Fibroblast of mammary gland (primary cell): Measurements from ENCODE around the gene RPS14.

Experiments used
- DNase-seq: peaks from one replicate; pipeline ENCODE4 v3.0.0-alpha.2; 2010; ENCODE audit warnings: low read depth
- H3K4me3 ChIP-seq: 2 replicates; pipeline ENCODE4 v1.5.1; 2011; ENCODE audit warnings: low read depth, mild to moderate bottlenecking, low read length, moderate library complexity; ENCODE audit not compliant: control insufficient read depth
- TF ChIP-seq, protein P1 (sequence below): conservative IDR thresholded peaks from 2 replicates; pipeline ENCODE4 v1.5.1; 2011; ENCODE audit warnings: low read depth, low read length, inconsistent platforms; ENCODE audit not compliant: control insufficient read depth, insufficient read depth

RPS14 gene

DNA sequence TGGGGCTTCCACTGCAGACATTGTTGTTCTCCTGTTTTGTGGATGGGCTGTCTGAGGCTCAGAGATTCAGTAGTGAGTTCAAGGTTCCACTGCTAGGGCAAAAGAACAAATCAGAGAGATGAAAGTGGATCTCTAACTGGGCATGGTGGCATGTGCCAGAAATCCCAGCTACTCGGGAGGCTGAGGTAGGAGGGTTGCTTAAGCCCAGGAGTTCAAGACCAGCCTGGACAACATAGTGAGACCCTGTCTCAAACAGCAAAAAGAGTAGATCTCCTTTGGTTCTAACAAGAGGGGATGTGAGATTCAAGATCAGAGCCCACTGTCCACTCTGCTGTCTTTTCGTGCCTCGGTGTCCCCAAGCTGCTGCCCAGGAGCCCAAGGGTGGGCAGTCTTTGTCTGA, 46.6 kb upstream of the RPS14 start:
- H3K4me3 ChIP-seq, result no peak overlapping the region
- no peak for DNase-seq
- TF ChIP-seq, protein P1, sequence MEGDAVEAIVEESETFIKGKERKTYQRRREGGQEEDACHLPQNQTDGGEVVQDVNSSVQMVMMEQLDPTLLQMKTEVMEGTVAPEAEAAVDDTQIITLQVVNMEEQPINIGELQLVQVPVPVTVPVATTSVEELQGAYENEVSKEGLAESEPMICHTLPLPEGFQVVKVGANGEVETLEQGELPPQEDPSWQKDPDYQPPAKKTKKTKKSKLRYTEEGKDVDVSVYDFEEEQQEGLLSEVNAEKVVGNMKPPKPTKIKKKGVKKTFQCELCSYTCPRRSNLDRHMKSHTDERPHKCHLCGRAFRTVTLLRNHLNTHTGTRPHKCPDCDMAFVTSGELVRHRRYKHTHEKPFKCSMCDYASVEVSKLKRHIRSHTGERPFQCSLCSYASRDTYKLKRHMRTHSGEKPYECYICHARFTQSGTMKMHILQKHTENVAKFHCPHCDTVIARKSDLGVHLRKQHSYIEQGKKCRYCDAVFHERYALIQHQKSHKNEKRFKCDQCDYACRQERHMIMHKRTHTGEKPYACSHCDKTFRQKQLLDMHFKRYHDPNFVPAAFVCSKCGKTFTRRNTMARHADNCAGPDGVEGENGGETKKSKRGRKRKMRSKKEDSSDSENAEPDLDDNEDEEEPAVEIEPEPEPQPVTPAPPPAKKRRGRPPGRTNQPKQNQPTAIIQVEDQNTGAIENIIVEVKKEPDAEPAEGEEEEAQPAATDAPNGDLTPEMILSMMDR, result no peak

DNA sequence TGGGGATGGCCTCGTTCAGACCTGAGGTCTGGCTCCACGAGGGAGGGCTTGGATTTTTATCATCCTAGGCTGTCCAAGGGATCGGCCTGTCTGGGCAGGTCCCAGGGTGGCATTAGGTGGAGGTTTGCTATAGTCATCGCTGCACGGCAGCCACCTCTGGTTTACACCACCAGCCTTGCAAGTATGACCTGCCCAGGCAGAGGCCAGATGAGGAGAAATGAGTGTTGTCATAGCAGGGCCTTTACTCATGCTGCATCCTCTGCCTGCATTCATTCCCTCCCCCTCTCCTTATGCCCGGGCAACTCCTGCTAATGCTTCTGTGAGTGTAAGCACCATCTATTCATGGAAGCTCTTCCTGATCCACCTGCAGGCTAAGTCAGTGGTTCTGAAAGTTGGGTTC, 43.1 kb upstream of the RPS14 start:
- TF ChIP-seq, protein P1, result no peak
- DNase-seq, result peak; percentile 82
- no peak overlapping the region for H3K4me3 ChIP-seq

DNA sequence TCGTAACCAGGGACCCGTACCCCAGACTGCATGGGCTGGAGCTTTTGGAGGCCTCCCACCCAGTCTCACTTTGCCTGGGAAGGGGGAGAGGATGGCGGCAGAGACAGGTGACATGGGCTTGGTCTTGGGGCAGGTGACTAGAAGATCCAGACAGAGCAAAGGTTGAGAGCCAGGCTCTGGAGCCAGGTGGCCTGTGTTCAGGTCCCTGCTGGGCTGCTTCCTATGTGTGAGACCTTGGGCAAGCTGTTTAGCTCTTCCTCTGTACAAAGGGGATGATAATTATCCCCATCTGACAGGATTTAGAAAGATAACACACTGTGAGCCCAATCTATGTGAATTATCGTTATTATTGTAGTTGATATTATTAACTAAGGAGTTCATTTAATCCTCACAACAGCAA, 42.3 kb upstream of the RPS14 start:
- TF ChIP-seq, protein P1, result no peak
- DNase-seq, result no peak
- no peak overlapping the region for H3K4me3 ChIP-seq

DNA sequence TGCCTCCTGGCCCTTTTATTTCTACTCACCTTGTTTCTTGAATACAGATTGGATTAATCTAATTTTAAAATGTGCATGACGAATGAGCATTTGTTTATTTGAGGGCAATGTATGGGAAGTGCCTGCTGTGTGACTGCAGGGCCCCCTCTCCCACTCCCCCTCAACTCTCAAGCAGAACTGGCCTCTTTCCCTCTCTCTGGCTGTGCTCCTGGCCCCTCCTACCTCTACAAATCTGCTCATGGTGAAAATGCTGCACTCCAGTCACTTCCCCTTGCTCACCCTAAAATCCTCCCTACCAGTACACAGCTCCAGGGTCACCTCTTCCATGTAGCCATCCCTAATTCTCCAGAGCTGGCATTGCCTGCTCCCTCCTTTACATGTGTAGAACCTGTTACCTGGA, 41.2 kb upstream of the RPS14 start:
- TF ChIP-seq, protein P1, result no peak
- DNase-seq, result peak; percentile 35
- H3K4me3 ChIP-seq, result no peak overlapping the region

DNA sequence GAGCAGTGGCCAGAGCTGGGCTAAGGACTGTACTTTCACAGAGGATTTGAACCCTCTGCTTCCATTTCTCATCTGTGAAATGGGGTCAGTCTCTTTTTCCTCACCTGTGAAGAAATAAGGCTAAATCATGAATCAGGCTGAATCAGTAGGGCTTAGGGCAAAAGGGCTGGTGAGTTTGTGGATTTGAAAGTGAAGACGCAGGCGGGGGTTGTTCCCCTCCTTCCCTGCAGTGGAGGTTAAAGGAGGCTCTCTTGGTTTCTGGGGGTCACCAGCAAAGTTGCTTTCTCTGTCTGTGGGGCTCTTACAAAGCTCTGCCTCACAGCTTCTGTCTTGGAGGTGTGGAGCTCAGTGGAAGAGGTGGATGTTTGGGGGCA, 40.7 kb upstream of the RPS14 start:
- TF ChIP-seq, protein P1, result no peak
- DNase-seq, result peak; percentile 35
- no peak overlapping the region for H3K4me3 ChIP-seq

DNA sequence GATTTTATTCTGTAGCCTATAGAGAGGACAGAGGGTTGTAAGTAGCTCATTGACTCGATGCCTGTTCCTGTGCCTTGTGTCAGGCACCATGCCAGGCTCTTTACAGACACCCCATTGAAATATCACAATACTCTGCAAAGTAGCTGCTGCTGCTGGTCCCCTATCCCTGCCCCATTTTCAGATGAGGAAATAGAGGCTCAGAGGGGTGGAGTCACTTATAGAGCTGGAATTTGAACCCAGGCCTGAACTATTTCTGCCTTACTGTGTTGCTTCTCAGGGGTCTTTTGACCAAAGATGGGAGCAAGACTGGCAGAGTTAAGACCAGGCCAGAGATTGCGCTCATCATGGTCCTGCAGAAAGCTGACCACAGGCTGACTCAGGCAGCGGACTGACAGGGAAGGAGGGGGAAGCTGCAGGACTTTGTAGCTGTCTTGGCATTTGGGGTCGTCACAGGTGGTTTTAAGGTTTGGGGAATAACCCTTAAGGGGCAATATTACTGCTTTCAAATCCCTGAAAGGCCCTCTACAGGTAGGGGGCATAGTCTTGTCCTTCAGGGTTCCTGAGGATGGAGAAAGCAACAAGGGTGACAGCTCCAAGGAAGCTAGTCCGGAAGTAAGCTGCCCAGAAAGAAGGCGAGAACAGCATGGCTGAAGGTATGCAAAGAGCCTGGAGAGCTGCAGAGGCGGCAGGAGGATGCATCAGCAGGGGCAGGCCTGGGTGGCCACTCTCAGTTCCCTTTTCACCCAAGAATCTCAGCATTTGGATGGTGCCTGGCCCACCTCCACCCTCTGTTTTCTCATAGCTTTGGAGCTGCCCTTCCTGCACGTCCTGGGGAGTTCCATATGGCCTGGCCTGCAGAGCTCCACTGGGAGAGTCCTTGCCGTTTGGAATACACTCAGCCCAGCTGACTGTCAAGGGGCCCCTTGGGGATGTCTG, 40.1 kb upstream of the RPS14 start:
- TF ChIP-seq, protein P1, result no peak
- H3K4me3 ChIP-seq, result no peak overlapping the region
- peak; percentile 70 for DNase-seq
